ENCODE measurements around the gene ZNF555.
A peak's percentile ranks its signal among the peaks of the same experiment; 100 is the strongest.
"Not testable (repeated sequence)": the region's sequence is repeated elsewhere in the genome, so short reads cannot be mapped to it uniquely, and the experiment has no call there.

ZNF555 gene

DNA sequence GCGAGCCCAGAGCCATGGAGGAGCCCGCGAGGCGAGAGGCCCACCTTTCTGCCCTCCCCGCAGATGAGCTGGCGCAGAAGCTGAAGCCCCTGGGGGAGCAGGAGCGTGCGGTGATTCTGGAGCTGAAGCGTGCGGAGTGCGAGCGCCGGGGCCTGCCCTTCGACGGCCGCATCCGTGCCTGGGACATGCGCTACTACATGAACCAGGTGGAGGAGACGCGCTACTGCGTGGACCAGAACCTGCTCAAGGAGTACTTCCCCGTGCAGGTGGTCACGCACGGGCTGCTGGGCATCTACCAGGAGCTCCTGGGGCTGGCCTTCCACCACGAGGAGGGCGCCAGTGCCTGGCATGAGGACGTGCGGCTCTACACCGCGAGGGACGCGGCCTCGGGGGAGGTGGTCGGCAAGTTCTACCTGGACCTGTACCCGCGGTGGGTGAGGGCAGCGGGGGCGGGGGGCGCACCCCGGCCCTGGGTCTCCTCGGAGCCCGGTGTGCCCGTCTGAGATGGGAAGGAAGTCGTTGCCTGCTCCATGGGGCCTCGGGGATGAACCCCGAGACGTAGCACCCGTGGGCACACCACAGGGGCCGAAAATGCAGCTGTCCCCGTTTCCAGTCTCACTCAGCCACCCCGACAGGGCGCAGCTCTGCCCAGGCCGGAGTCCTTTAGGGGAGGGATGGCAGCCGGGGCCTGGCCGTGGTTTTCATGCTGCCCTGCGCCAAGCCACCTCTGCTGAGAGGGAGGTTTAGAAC lies 33.7 kb upstream of the ZNF555 start:
- no peak for DNase-seq

GRCh38 chr19:2808129-2808941 lies 32.9 kb upstream of the ZNF555 start:
- no peak for DNase-seq

DNA sequence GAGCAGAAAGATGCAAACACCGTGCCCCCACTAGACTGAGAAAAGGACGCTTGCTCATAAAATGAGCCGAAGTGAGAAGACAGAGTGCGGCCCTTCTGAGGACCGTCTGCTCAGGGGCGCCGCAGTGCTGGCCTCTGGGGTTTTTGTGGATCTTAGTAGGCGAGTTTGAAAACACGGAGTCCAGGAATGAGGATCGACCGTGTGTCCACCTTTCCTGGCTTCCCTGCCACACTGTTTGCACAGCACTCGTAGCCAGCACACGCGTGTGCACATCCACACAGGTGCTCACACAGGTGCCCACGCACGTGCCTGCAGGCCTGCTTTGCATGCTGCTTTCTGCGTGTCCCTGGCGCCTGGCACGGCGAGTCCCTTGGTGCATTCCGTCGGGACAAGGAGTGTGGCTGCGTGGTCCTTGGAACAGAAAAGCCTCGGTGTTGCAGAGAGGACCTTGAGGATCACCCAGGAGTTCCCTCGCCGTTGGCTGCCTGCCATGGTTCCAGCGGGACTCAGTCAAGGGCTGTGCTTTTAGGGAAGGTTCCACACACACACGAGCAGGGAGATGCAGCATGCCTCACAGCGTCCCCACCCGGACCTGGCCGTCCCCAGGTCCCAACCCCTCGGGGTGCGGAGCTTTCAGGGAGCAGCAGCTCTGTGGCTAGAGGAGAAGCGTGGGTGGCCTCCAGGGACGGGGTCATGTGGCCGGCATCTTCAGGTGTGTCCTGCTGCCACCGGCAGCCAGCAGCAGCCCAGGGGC lies 31.7 kb upstream of the ZNF555 start:
- DNase-seq = no peak

- DNase-seq = no peak
These were observed 30.9 kb upstream of the ZNF555 start for GRCh38 chr19:2810141-2811091.

DNA sequence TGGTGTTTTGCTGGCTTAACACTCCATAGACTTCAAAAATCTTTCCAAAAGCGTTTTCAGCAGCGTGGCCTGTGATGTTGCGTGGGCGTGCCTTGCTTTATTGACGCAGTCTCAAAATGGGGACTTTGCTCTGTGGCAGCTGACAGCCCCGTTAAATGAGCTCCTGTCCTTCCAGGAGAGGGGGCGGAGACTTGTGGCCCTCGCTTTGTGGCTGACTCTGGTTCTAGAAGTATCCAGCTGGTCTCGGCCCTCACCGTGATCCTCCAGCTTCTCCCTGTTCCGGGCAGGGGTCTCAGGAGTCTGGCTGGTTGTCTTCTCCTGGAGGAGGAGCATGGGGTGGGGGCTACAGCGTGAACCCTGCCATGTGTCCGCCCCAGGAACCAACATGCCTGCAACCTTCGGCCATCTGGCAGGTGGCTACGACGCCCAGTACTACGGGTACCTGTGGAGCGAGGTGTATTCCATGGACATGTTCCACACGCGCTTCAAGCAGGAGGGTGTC lies 30.0 kb upstream of the ZNF555 start:
- no peak for DNase-seq

DNA sequence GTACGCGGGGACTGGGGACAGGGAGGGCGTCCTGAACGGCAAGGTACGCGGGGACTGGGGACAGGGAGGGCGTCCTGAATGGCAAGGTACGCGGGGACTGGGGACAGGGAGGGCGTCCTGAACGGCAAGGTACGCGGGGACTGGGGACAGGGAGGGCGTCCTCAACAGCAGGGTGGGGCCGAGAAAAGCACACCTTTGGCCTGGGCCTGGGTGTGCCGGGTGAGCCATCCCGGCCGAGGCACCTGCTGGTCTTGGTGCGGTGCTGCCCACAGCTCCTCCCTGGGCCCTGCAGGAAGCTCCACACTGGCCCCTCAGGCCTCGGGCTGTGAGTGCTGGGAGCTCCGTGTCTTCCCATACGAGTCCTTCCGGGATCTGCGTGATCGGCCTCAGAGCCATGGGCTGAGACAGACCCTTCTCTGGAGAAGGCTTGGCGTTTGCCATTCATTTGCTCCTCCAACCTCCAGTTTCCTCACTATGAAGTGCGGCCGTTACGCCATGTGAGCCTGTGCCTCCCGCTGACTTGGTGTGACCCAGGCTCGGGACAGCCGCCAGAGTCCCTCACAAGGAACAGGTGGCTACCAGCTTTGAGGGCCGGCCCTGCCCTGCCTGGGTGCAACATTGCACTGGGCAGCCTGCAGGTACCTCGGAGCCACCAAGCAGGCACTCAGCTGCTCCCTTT lies 29.4 kb upstream of the ZNF555 start:
- DNase-seq = no peak

- no peak for DNase-seq
These were observed 28.7 kb upstream of the ZNF555 start for GRCh38 chr19:2812414-2813234.

DNA sequence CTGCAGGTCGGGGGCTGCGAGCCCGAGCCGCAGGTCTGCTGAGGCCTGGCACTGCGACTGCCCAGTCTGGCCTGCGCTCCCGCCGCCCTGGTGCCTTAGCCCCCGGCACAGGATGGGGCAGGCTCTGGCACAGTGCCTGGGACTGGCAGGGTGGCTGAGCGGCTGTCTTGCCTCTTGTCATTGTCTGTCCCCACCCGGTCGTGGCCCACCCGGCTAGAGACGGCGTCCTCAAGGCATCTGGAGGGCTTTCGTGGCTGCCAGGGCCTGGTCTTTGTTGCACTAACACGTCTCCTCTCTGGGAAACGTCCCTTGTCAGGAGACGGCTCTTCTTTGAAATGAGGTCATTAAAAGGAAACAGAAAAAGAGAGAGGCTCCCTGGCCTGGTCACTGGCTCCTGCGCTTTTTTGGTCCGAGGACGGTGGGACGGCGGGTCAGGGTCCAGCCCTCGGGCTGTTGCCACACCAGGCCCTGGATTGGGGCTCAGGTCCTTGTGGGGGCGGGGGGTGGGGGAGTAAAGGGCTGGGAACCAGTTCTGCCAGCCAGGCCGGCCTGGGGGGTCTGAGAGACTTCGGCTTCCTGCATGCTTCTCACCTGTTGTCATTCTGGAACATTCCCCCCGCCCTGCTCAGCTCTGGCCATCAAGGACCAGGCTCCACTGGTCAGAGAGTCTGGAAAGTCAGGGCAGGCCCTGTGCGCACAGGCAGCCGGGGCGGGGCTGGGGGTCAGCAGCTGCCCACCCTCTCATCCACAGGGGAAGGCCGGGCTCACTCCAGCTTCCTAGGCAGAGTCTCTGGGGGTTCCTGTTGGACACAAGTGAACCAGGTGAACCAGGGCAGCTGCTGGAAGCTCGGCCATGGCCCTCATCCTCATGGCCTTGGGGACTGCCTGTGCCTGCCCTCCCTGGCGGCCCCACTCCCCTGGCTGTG lies 27.8 kb upstream of the ZNF555 start:
- no peak for DNase-seq

- DNase-seq = no peak
These were observed 26.8 kb upstream of the ZNF555 start for GRCh38 chr19:2814426-2814825.

DNA sequence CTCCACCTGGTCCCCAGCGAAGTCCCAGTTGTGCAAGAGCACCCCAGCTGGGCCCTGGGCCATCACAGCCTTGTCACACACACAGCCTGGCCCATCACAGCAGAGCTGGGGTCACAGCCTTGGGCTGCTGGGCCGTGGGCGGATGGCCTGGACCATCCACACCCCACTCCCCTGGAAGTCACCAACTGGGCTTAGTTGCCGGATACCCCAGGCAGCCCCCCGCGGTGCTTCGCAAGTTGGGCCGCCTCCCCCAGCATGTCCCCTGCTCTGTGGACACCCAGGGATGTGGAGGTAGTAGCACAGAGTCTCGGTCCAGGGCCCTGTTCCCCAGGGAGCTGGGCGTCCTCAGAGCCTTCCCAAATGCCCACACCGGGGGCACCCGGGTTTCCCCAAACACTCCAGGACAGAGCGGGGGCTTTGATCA lies 26.1 kb upstream of the ZNF555 start:
- no peak for DNase-seq

DNA sequence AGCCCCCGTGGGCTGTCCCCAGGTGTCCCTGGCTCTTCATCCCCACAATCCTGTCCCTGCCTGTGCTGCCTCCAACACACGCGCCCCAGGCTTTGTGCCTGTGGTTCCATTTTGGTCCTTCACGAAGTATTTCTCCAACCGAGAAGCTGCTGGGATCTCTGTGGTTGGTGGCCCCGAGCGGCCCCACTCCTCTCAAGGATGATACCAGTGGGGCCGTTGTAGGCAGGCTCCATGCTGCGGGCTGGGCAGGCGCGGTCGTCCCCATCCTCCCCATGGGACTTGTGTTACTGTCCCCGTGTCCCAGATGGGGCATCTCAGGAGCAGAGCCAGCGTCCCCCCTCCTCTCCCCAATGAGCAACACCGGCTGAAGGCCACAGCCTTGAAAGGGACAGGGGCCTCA lies 25.4 kb upstream of the ZNF555 start:
- no peak for DNase-seq

DNA sequence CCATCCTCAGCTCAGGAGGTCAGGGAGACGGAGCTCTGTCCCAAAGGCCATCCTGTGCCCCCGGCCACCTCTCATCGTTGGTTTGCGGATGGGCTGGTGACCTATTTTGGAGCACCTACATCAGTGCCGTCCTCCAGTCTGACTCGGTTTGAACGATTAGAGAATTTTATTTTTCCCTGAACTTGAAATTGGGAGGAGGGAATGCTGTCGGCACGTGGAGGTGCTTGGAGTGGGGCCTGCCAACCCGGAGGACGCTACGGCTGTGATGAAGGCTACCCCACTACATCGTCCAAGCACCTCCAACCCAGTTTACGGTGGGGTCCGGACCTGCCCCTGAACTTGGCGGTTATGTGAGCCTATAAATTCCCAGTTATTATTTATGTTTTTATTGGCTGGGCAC lies 24.6 kb upstream of the ZNF555 start:
- no peak for DNase-seq

DNA sequence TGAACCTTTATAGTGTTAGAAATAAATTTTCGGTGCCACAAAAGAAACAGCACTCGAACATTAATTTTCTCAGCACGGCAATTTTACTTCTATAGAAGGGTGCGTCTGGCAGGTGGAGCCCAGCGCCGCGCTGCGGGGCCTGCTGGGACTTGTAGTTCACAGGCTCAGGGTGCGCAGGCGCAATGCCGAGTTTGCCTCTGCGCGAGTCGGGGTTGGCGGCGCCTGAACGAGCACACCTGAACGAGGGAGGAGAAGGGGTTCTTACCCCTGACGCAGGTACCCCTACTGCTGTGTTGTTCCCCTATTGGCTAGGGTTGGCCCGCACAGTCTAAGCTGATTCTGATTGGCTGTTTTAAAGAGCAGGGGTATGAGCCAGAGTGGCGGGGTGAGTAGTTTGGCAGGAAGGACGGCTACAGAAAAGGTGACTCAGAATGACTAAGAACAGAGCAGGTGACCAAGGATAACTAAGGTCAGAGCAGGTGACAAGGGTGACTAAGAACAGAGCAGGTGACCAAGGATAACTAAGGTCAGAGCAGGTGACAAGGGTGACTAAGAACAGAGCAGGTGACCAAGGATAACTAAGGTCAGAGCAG lies 23.9 kb upstream of the ZNF555 start:
- not testable (repeated sequence) for DNase-seq

DNA sequence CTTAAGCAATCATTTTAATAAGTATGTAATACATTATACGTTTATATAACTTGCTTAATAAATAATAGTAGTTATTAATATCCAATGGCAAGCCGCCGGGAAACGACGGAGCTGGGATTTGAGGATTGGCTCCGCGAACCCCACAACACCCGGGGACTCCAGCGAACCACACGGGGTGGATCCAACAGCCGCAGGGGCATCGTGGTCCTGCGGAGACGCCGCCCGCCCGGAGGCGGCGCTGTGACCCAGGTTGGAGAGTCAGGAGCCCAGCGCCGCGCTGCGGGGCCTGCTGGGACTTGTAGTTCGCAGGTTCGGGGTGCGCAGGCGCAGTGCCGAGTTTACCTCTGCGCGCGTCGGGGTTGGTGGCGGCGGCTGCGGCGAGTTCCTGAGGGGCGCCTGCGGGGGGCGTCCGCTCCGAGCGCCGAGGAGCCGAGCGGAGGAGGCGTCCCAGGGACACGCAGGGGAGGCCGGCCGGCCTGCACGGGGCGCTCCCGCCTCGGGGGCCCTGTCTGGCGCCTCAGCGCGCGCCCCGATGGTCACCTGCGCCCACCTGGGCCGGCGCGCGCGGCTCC lies 21.6 kb upstream of the ZNF555 start, which contains the start of gene ZNF554:
Gene ZNF554 (plus strand): TSS at position 329 of the 572 bp plus-strand sequence. CDS start 204 bp downstream, at position 533.
- DNase-seq = peak; percentile 97 to 98 (median 98)

DNA sequence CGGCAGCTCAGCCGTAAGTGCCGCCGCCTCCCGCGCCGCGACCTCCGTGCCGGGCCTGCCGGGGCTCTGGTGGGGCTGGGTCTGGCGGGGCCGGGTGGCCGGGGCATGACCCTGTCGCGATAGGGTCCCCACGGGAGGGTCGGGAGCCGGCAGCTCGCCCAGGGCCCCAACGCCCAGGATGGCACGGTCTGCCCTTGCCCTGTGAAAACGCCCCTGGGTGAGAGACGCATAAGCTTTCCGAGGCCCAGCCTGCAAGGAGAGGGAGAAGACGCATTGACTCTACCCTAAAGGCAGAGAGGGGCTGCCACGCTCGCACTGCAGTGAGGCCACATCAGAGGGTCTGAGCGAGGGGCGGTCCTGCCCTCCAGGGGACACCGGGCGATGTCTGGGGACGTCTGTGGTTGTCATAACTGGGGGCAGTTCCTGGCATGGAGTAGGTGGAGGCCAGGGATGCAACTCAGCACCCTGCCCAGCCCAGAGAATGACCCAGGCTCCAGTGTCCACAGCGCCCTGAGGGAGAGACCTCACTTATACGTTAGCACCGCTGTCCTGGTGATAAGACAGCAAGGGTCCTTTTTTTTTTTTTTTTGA lies 21.1 kb upstream of the ZNF555 start:
- DNase-seq = no peak

DNA sequence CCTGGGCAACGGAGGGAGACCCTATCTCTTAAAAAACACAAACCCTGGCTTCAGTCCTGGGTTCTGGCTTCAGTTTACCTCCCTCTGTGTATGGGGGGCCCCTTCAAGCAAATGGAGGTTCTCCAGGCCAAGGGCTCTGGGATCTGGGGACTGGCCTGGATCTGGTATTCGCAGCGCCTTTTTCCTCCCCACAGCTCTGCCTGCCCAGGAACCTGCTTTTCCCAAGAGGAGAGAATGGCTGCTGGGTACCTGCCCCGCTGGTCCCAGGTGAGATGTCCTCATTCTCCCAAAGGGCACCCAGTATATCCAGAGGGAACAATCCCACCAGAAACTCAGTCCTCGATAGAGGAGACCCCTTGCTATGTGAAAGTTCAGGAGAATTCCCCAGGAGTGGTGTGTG lies 18.4 kb upstream of the ZNF555 start:
- DNase-seq = no peak

DNA sequence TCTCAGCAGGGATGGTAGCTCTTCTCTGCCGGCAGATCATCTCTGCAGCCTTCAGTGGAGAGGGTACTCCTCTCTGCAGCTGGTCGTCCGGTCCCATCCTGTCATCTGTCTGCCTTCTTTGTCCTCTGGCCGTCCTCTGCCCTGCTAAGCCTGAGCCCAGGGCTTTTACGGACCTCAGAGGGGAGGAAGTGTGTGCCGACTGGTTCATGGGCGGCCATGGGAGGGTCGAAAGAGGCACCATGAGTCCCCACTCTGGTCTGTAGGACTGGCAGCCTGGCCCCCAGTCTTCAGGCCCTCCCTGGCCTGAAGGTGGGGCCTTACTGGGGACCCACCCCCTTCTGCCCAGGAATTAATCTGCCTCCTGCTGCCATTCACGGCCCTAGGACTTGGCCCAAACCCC lies 17.6 kb upstream of the ZNF555 start:
- no peak for DNase-seq

- DNase-seq = no peak
These were observed 17.1 kb upstream of the ZNF555 start for GRCh38 chr19:2824129-2824528.

All from activated CD4-positive, CD25-positive, alpha-beta regulatory T cell (primary cell).